Peyer's patch (tissue), 4 donors: ENCODE data around the gene EID1.

Experiments used
- POLR2A ChIP-seq, 2 donors: fragments of 450-650 bp; IDR thresholded peaks; one replicate each; pipeline ENCODE4 v1.5.1; 2017; ENCODE audit warnings: antibody characterized with exemption in 2 of 2, mild to moderate bottlenecking in 2 of 2, moderate library complexity in 2 of 2
- TF ChIP-seq, protein P1 (sequence below), 6 experiments: fragments of 450-650 bp in 4 of 6; fragments of 200-600 bp in 2 of 6; sonication (generic) in 1 of 6; IDR thresholded peaks; one replicate each; pipeline ENCODE4 v1.5.1; 2017 to 2019; ENCODE audit warnings: antibody characterized with exemption in 6 of 6, mild to moderate bottlenecking in 3 of 6, moderate library complexity in 1 of 6

DNA sequence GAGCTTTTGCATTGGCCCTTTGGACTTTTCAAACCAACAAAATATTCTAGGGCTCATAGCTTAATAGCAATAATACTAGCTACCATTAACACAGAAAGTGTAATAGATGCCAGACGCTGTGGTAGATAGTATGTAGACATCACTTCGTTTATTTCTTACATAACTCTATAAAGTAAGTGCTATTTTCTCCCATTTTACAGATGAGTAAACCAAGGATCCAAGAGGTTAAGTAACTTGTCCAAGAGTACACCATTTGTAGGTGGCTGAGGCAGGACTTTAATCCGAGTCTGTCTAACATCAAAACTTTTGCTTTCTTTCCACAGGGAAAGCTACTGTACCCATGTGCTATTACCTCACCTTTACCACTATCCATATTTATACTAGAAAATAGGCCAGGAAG is 12.0 kb downstream of the EID1 start:
- TF ChIP-seq, protein P1, sequence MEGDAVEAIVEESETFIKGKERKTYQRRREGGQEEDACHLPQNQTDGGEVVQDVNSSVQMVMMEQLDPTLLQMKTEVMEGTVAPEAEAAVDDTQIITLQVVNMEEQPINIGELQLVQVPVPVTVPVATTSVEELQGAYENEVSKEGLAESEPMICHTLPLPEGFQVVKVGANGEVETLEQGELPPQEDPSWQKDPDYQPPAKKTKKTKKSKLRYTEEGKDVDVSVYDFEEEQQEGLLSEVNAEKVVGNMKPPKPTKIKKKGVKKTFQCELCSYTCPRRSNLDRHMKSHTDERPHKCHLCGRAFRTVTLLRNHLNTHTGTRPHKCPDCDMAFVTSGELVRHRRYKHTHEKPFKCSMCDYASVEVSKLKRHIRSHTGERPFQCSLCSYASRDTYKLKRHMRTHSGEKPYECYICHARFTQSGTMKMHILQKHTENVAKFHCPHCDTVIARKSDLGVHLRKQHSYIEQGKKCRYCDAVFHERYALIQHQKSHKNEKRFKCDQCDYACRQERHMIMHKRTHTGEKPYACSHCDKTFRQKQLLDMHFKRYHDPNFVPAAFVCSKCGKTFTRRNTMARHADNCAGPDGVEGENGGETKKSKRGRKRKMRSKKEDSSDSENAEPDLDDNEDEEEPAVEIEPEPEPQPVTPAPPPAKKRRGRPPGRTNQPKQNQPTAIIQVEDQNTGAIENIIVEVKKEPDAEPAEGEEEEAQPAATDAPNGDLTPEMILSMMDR (IDR thresholded peaks at IDR 0.05), result no peak
- TF ChIP-seq POLR2A (IDR thresholded peaks at IDR 0.05), result no peak
